GM21528 (cell line): ENCODE results near the gene GUK1.

ENCODE experiments used
- ATAC-seq: cut with Tn5 transposase; IDR thresholded peaks from one replicate; pipeline ENCODE4 v1.9.1; 2021; ENCODE audit warnings: mild to moderate bottlenecking, moderate library complexity; ENCODE audit not compliant: unreplicated experiment, low FRiP score

Gene GUK1

DNA sequence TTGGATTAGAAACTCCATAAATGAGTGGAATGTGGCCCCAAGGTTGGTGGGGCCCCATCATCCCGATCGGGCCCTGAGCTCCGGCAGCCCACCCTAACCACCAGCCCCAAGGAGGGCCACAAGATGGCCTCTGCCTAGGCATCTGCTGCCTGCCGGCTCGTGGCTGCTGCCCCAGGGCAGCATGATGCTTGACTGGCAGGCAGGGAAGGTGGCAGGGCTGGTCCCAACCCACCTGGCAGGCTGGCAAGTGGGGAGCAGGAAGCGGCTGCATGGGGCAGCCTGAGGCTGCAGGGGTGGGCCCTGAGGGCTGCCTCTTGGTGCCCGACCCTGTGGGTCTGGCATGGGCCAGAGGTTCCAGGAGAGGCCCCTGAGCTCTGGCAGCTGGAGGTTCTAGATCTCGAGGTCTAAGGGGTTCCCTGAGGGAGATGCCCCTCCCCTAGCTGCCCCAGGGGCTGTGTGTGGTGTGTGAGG lies 8.9 kb downstream of the GUK1 start:
- no peak for ATAC-seq

DNA sequence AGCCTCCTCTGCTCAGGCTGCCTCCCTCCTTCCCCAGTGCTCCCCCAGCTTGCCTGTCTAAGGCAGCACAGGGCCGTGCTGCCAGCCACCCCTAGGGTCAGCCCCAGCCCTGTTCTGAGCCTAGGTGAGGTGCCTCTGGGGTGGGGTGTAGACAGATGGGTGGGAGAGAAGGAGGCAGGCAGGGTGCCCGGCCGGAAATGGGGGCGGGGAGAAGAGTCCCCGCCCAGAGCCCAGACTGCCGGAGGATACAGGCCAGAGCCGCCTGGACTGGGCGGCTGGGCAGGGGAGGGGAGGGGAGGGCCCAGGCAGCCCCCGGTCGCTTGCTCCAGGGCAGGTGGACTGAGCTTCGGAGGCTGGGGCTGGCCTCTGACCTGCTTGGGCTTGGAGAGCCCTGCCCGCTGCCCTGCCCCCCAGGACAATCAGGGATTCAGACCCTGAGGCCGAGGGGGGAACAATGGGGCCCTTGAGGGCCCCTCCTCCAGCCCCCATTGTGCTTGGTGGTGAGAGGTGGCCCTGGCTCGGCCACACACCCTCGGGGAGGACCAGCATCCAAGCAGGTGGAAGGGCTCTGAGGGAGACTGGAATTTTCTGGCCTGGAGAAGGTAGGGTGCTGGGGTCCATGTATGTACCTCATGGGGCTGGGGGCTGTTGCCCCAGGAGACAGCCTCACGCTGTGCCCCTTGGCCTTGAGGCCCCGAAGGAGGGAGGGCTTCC lies 9.5 kb downstream of the GUK1 start, which contains the start of gene GJC2:
Gene GJC2 (plus strand): TSS at position 525 of the 714 bp plus-strand sequence. CDS start 7,829 bp downstream, outside the sequence.
- ATAC-seq: no peak

DNA sequence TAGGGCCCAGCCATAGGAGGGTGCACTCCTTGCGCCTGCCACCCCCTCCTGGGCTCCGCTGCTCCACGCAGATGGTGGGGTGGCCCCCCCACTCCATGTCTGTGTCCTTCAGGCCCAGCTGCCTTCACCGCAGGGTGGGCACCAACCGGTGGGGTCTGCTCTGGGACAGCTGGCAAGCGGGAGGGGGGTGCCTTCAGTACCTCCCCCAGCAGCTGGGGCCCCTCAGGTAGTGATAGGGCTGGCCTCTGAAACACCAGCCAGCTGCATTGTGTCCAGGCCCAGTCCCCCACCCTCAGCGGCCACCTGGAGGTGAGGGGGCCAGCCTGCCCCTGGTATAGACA lies 10.0 kb downstream of the GUK1 start:
- ATAC-seq: no peak

GRCh38 chr1:228150461-228151179 lies 10.5 kb downstream of the GUK1 start:
- ATAC-seq: no peak

- ATAC-seq: no peak
These were observed 11.3 kb downstream of the GUK1 start for GRCh38 chr1:228151180-228151925.

- ATAC-seq: no peak
These were observed 12.2 kb downstream of the GUK1 start for GRCh38 chr1:228152097-228152917.

GRCh38 chr1:228152918-228153258 lies 12.8 kb downstream of the GUK1 start:
- ATAC-seq: no peak

GRCh38 chr1:228154021-228154669 lies 14.1 kb downstream of the GUK1 start:
- no peak for ATAC-seq

- ATAC-seq: no peak
These were observed 14.8 kb downstream of the GUK1 start for GRCh38 chr1:228154670-228155571.

DNA sequence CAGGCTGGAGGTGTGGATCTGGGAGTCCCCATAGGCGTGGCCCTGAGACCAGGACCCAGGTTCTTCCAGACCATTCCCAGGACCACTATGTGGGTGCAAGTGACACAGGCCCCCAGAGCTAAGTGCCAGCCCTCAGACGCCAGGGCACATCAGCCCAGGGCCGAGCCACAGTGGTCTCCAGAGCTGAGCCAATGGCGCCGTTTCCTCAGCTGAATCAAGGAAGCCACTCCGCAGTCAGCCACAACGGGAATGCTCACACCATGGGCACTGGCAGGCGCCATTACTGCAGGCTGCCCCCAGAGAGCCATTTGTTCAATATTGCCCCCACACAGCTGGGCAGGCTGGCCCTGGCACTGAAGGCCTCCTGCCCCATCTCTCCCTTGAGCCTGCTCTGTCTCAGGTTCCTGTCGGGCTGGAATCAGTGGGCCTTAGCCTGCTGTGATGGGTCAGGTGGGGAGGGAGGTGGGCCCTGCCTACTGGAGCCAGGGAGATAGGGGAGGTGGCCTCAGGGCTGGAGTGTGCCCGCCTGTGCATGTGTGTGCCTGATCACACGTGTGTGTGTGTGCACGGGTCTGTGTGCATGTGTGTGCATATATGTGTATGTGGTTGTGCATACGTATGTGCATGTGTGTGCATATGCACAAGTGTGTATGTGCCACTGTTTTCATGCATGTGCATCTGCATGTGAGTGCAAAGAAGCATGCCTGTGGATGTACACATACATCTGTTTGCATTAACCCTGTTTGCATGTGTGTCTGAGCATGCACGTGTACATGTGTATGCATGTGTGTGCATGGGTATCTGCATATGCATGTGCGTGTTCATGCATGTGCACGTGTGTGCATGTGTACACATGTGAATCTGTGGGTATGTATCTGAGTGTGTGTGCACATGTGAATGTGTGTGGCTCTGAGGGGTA lies 15.8 kb downstream of the GUK1 start:
- no peak for ATAC-seq

DNA sequence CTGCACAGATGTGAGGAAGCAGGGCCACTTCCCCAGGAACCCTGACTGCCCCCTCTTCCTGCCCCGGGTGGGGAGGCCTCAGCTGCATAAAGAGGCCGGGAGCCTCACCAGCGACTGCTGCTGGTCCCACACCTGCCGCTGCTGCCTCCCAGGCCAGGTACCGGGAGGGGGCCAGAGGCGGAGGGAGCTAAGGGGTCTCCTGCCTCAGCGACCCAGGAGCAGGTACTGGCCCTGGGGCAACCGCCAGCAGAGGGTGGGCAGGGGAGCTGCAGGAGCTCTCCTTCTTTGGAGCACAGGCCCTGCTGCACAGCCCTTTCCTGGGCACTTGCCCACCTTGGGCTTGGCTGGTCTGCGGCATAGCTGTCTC lies 16.4 kb downstream of the GUK1 start:
- ATAC-seq: no peak

DNA sequence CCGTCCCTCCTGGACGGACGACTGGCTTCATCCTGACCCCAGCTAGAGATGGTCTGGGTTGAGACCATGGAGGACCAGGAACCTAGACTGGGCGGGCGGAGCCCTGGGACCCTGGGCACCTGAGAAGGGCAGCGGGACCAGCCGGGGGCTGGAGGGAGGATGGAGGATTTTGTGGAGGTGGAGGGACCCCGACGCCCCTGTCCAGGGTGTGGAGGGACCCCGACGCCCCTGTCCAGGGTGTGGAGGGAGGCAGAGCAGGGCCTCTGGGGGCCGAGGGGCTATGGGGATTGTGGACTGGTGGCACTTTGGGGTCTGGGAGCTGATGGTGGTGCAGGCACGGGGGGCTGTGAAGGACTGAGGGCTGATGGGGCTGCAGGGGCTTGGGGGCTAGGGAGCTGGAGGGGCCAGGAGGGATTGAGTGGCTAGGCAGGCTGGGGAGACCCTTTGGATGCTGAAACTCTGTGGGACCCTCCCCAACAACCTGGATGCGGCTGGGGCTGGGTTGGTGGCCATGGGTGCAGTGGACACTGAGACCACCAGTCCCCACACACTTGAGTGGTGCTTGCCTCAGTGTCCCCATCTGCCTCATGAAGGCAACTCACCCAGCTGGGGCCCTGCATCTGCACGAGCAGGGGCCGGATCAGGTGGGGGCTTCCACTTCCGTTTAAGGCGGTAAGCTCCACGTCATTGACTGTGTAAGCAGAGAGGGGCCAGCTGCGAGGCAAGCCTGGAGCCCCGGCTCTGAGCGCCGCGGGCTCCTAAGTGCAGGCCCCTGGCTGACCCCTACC lies 17.1 kb downstream of the GUK1 start:
- no peak for ATAC-seq

GRCh38 chr1:228157729-228158126 lies 17.6 kb downstream of the GUK1 start:
- no peak for ATAC-seq

- ATAC-seq: no peak
These were observed 18.3 kb downstream of the GUK1 start for GRCh38 chr1:228158151-228159007.

GRCh38 chr1:228159008-228159665 lies 19.1 kb downstream of the GUK1 start:
- ATAC-seq: no peak

DNA sequence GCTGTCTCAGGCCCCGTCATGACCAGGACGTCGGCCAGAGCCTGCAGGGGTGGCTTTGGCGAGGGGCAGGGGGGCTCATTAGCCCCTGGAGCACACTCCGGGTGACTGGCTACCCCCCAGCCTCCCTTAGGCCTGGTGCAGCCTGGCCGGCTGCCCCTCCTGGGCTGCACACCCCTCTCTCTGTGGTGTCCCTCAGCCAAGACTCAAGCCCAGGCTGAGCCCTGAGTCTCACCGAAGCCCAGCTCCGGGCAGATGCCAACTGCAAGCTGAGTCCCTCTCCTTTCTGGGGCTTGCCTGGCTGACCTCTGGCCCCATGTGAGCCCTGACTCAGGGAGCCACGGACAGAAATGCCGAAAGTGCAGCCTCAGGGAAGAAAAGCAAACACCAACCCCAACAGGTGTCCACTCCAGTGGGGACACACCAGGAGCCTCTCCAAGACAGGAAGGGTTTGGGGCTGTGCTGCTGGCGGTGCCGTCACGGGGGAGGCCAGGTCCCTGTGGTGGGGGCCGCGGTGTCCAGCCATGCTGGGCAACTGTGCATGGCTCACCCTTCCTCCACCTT lies 20.2 kb downstream of the GUK1 start:
- no peak for ATAC-seq
